GM12872 (cell line): ENCODE measurements around the gene PSENEN.

Experiments
- CTCF ChIP-seq: IDR thresholded peaks from 3 replicates; pipeline ENCODE4 v1.5.1; 2011; ENCODE audit warnings: low read depth, mild to moderate bottlenecking, low read length, moderate library complexity; ENCODE audit not compliant: insufficient read depth

The PSENEN gene

GRCh38 chr19:35732540-35733179 lies 12.8 kb upstream of the PSENEN start:
- no peak for TF ChIP-seq CTCF

GRCh38 chr19:35733180-35734125 lies 12.0 kb upstream of the PSENEN start:
- no peak for TF ChIP-seq CTCF

- TF ChIP-seq CTCF = no peak
Observed at GRCh38 chr19:35734273-35734672, 11.2 kb upstream of the PSENEN start.

GRCh38 chr19:35734889-35735288 lies 10.6 kb upstream of the PSENEN start:
- no peak for TF ChIP-seq CTCF

GRCh38 chr19:35736913-35737886 lies 8.3 kb upstream of the PSENEN start:
- TF ChIP-seq CTCF = peak; percentile 31; the same call in 1 of the 3 replicates

GRCh38 chr19:35738021-35738886 lies 7.2 kb upstream of the PSENEN start:
- no peak for TF ChIP-seq CTCF
